ENCODE measurements around the gene SMARCC1. TPM values are rescaled to one million over a fixed set of nuclear protein-coding genes. Genes with fewer than 3 reads are reported as not detected.

SMARCC1 gene
- total RNA-seq, 1 donor from 2014 or later = 75.2 TPM

DNA sequence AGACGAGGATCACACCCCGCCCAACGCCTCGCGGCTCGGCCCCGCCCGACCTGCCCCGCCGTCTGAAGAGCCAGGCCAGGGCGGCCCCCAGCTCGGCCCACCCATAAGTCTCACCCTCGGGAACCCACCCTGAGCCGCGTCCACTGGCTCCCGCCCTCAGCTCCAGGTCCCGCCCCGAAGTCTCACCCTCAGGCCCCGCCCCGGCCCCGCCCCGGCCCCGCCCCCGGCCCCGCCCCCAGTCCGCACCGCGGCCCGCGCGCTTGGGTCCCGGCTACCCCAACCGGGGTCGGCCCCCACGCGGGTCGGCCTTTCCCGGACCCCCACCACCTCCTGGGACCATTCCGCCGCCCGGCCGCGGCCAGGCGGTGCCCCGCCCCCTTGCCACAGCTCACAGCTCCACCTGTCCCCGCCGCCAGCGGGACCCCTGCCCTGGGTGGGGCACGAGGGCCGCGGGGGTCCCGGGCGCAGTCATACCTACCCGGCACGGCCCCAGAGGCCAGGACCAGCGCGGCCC lies 203.5 kb downstream of the SMARCC1 start:
- Histone ChIP-seq H3K9ac (ENCODE audit: low read depth in 1 of 3, low read length in 3 of 3) (no peak overlapping the region), H3K36me3 (ENCODE audit: control insufficient read depth in 3 of 3, insufficient read depth in 3 of 3, low read length in 3 of 3) (no peaks in the 10 kb centered on the region), H3K27ac (ENCODE audit: low read depth, low read length) (no peak overlapping the region), H3K4me3 (ENCODE audit: low read length in 3 of 3) (peak overlapping the region in 2 of 3 donors; percentile 61 to 63), H3K9me3 (ENCODE audit: control insufficient read depth in 3 of 3, low read length in 3 of 3) (no peaks in the 10 kb centered on the region), H3K4me1 (ENCODE audit: control insufficient read depth in 3 of 3, insufficient read depth in 3 of 3, low read length in 3 of 3) (peaks cover 6 to 13% (median 12%) of the 10 kb centered on the region in 3 donors), H3K27me3 (ENCODE audit: control insufficient read depth in 3 of 3, insufficient read depth in 3 of 3, low read length in 3 of 3) (peaks cover 4 to 16% (median 7%) of the 10 kb centered on the region in 3 donors)

DNA sequence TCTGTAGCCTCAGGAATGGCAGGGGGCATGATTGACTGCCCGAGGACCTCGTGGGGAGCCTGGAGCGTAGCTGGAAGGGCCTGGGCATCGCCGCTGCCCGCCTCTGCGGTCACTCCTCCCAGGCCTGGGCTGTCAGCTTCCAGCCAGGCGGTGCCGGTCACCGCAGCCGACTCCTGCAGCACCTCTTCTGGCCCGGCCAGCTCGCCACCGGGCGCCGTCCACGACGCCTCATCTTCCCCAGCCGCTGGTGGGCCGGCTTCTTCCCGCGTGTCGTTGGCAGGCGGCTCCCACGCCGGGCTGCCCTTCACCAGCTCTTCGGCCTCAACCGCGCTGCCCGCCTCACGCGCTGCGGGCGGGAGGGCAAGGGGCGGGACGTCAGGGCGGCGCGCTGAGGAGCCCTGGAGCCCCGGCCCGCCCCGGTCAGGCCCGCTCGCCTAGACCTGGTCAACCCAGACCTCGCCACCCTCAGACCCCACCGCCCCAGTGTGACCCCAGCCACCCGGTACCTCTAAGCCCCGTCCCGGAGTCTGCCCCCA lies 204.0 kb downstream of the SMARCC1 start:
- peak overlapping the region; percentile 14 to 63 (median 41) for H3K4me3 ChIP-seq (ENCODE audit: low read length in 3 of 3)
- no peak overlapping the region for H3K27ac ChIP-seq (ENCODE audit: low read depth, low read length)
- H3K36me3 ChIP-seq (ENCODE audit: control insufficient read depth in 3 of 3, insufficient read depth in 3 of 3, low read length in 3 of 3) = no peaks in the 10 kb centered on the region
- no peaks in the 10 kb centered on the region for H3K9me3 ChIP-seq (ENCODE audit: control insufficient read depth in 3 of 3, low read length in 3 of 3)
- H3K27me3 ChIP-seq (ENCODE audit: control insufficient read depth in 3 of 3, insufficient read depth in 3 of 3, low read length in 3 of 3) = peaks cover 4 to 16% (median 8%) of the 10 kb centered on the region in 3 donors
- H3K4me1 ChIP-seq (ENCODE audit: control insufficient read depth in 3 of 3, insufficient read depth in 3 of 3, low read length in 3 of 3) = peaks cover 6 to 13% (median 12%) of the 10 kb centered on the region in 3 donors
- peak overlapping the region in 1 of 3 donors; percentile 16 for H3K9ac ChIP-seq (ENCODE audit: low read depth in 1 of 3, low read length in 3 of 3)

DNA sequence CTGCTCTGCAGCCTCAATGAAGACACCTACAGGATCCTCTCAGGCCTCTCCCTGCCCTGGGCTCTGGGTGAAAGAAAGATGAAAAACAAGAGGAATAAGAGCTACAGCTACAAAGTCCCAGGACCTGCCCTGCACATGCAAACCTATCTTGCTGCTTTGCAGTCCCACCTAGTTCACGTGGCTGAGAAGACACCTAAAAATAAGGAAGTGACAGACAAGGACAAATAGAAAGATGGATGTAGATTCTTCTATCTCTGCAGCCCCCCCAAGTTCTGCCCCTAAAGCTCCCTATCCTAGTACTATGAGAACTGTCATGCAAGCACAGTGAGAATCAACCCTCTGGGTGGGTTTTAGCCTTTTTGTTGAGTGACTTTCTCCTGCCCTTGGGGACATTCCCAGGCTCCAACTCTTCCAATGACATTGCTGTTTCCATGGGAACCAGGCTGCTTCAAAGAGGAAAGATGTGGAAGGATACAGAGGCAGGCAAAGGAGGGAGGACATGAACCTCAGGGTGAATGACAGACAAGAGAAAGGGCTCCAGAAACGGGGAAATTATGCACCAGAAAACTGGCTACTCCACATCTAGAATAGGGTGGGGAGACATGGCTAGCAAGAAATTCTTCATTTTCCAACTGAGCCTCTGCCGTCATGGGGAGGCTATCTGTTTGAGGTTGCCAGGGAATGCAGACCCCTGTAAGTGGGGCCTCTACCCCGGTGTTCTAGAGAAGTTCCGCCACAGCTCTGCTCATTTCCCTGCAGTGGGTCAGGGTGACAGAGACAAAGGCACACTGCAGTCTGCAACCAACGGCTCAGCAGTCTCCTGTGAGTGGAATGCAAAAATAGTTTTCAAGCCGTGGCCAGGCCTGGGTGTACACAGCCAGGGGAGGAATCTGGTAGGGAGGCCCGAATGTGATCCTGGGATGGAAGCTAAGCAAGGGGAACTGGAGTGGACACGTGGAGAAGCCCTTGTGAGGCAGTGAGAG lies 208.2 kb downstream of the SMARCC1 start:
- peaks cover 0 to 13% (median 13%) of the 10 kb centered on the region in 3 donors for H3K27me3 ChIP-seq (ENCODE audit: control insufficient read depth in 3 of 3, insufficient read depth in 3 of 3, low read length in 3 of 3)
- no peaks in the 10 kb centered on the region for H3K9me3 ChIP-seq (ENCODE audit: control insufficient read depth in 3 of 3, low read length in 3 of 3)
- no peak overlapping the region for H3K4me3 ChIP-seq (ENCODE audit: low read length in 3 of 3)
- no peak overlapping the region for H3K27ac ChIP-seq (ENCODE audit: low read depth, low read length)
- peaks cover 0 to 4% (median 3%) of the 10 kb centered on the region in 3 donors for H3K4me1 ChIP-seq (ENCODE audit: control insufficient read depth in 3 of 3, insufficient read depth in 3 of 3, low read length in 3 of 3)
- no peaks in the 10 kb centered on the region for H3K36me3 ChIP-seq (ENCODE audit: control insufficient read depth in 3 of 3, insufficient read depth in 3 of 3, low read length in 3 of 3)
- no peak overlapping the region for H3K9ac ChIP-seq (ENCODE audit: low read depth in 1 of 3, low read length in 3 of 3)

DNA sequence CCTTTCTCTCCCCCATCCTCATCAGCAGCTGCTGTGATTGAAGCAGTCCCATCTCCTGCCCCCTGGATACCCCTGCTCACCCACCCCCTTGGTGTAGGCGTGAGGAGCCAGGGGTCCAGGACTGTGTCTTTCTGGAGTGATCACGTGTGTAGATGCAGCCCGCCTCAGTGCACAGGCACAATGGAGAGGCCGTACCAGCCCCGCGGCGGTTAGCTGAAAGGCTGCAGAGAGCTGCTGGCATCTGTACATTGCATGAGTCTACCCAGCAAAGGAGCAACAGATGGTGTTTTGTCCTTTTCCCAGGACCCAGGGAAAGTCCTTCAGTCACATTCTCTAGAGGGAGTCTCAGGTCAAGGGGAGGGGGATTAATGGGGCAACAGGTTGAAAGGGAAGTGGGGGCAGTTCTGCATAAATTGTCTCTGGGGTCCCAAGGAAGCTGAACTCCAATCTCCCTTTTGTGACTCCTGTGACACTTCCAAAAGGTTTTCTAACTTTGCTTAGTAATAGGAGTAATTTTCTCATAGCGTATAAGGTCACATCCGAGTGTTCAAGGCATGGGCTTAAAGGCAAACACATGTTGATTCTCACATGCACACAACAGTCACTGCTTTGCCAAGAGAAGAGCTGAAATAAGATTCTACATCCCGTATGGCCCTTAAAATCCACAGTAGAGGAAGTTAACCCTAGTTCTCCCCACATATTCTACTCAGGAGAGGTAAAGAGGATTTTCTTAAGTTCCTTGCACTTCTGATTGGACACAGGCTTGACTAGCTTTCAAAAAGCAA lies 210.1 kb downstream of the SMARCC1 start:
- Histone ChIP-seq H3K27me3 (ENCODE audit: control insufficient read depth in 3 of 3, insufficient read depth in 3 of 3, low read length in 3 of 3) (peaks cover 0 to 10% (median 3%) of the 10 kb centered on the region in 3 donors), H3K27ac (ENCODE audit: low read depth, low read length) (no peak overlapping the region), H3K4me3 (ENCODE audit: low read length in 3 of 3) (no peak overlapping the region), H3K9me3 (ENCODE audit: control insufficient read depth in 3 of 3, low read length in 3 of 3) (no peaks in the 10 kb centered on the region), H3K4me1 (ENCODE audit: control insufficient read depth in 3 of 3, insufficient read depth in 3 of 3, low read length in 3 of 3) (no peaks in the 10 kb centered on the region), H3K36me3 (ENCODE audit: control insufficient read depth in 3 of 3, insufficient read depth in 3 of 3, low read length in 3 of 3) (no peaks in the 10 kb centered on the region), H3K9ac (ENCODE audit: low read depth in 1 of 3, low read length in 3 of 3) (no peak overlapping the region)

DNA sequence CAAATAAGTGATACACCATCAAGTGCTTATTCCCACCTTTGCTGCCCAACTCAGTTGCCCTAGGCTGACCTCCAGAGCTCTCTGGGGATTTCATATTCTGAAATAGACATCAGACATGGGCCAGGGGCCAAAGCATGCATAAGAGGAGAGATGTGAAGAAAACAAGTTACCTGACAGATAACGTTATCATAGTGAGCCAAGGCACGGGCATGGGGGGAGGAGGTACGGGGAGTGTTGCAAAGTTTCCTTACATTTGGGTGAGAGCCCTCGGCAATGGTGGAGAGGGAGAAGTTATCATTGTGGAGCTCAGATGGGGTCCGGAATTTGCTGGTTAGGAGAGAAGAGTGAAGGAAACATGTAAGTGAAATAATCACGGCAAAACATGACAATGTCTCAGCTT lies 212.8 kb downstream of the SMARCC1 start:
- no peak overlapping the region for H3K27ac ChIP-seq (ENCODE audit: low read depth, low read length)

DNA sequence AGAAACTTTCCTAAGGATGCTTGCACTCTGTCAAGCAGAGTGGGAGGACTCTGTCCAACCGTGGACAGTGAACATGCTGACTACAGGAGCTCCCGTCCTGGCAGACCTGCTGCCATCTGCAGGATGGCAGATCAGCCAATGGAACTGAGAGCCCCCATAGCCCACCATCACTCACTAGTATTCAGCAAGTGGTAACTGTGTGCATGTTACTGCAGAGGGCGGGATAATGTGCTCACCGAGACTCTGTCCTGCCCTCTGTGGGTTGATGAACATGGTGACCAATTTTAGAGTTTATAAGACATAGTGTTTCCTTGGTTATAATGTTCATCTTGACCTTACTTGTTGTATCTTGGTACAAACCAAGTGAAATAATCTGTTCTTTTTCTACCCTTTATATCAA lies 214.5 kb downstream of the SMARCC1 start:
- H3K36me3 ChIP-seq (ENCODE audit: control insufficient read depth in 3 of 3, insufficient read depth in 3 of 3, low read length in 3 of 3) = no peaks in the 10 kb centered on the region
- H3K4me3 ChIP-seq (ENCODE audit: low read length in 3 of 3) = no peak overlapping the region
- no peak overlapping the region for H3K27ac ChIP-seq (ENCODE audit: low read depth, low read length)
- no peaks in the 10 kb centered on the region for H3K4me1 ChIP-seq (ENCODE audit: control insufficient read depth in 3 of 3, insufficient read depth in 3 of 3, low read length in 3 of 3)
- no peak overlapping the region for H3K9ac ChIP-seq (ENCODE audit: low read depth in 1 of 3, low read length in 3 of 3)
- no peaks in the 10 kb centered on the region for H3K9me3 ChIP-seq (ENCODE audit: control insufficient read depth in 3 of 3, low read length in 3 of 3)
- H3K27me3 ChIP-seq (ENCODE audit: control insufficient read depth in 3 of 3, insufficient read depth in 3 of 3, low read length in 3 of 3) = peaks cover 0 to 5% (median under 1%) of the 10 kb centered on the region in 3 donors

More for the DNA sequence above, 212.8 kb downstream of the SMARCC1 start:
- H3K4me3 ChIP-seq (ENCODE audit: low read length in 3 of 3) = no peak overlapping the region
- H3K27me3 ChIP-seq (ENCODE audit: control insufficient read depth in 3 of 3, insufficient read depth in 3 of 3, low read length in 3 of 3) = peaks cover 0 to 10% (median 3%) of the 10 kb centered on the region in 3 donors
- no peaks in the 10 kb centered on the region for H3K9me3 ChIP-seq (ENCODE audit: control insufficient read depth in 3 of 3, low read length in 3 of 3)
- no peaks in the 10 kb centered on the region for H3K4me1 ChIP-seq (ENCODE audit: control insufficient read depth in 3 of 3, insufficient read depth in 3 of 3, low read length in 3 of 3)
- H3K9ac ChIP-seq (ENCODE audit: low read depth in 1 of 3, low read length in 3 of 3) = no peak overlapping the region
- no peaks in the 10 kb centered on the region for H3K36me3 ChIP-seq (ENCODE audit: control insufficient read depth in 3 of 3, insufficient read depth in 3 of 3, low read length in 3 of 3)

DNA sequence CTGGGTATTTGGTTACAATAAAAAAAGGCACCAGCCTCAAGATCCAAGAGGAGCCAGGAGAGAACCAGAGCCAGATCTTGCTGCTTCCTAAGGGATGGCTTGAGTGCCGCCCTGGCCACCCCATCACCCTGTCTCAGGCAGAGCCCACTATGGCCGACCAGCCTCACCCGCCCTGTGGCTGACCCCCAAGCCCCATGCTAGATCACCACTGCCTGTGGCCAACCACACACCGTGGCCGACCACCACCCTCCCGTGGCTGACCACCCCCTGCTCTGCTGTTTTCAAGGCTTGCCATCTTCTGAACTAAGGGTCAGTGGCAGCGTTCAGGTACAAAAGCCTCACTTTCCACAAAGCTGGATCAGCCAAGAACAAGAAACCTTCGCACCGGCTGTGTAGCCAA lies 215.0 kb downstream of the SMARCC1 start:
- Histone ChIP-seq H3K4me1 (ENCODE audit: control insufficient read depth in 3 of 3, insufficient read depth in 3 of 3, low read length in 3 of 3) (no peaks in the 10 kb centered on the region), H3K4me3 (ENCODE audit: low read length in 3 of 3) (no peak overlapping the region), H3K27me3 (ENCODE audit: control insufficient read depth in 3 of 3, insufficient read depth in 3 of 3, low read length in 3 of 3) (peaks cover 0 to 5% (median 0%) of the 10 kb centered on the region in 3 donors), H3K36me3 (ENCODE audit: control insufficient read depth in 3 of 3, insufficient read depth in 3 of 3, low read length in 3 of 3) (no peaks in the 10 kb centered on the region), H3K9ac (ENCODE audit: low read depth in 1 of 3, low read length in 3 of 3) (no peak overlapping the region), H3K9me3 (ENCODE audit: control insufficient read depth in 3 of 3, low read length in 3 of 3) (no peaks in the 10 kb centered on the region), H3K27ac (ENCODE audit: low read depth, low read length) (no peak overlapping the region)

DNA sequence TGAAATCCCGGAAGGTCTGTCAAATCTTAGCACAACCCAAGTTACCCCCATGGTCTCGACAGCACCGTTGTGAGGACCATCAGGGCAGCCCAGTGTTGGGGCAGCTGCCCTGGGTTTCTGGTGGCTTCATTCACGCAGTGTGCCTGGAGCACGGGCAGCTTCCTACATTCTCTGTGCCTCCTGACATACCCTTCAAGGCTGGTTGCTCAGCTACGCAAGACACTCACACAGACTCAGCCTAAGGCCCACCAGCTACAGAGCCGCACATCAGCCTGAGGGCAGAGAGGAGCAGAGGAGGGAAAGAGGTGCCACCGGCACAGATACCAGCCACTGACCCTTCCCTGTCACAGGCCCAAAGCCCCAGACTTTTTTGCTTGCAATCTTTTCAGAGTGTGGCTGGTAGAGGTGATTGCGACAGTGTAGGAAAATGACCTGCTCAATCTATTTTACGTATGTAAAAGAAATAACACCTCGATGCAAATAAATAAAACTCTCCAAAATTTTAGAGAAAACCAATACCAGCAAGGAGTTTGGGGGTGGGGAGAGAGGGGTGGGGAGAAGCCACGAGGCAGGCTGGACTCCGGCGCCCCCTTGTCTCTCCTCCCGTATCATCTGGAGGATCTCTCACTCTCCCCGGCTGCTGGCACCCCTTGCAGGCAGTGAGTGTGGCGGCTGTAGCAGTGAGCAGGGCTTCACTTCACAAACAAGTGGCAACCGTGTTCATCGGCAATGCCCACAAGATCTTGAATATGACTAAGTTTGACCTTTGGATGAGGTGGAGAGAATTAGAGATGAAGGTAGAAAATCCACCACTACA lies 215.8 kb downstream of the SMARCC1 start:
- Histone ChIP-seq H3K27me3 (ENCODE audit: control insufficient read depth in 3 of 3, insufficient read depth in 3 of 3, low read length in 3 of 3) (no peaks in the 10 kb centered on the region), H3K9ac (ENCODE audit: low read depth in 1 of 3, low read length in 3 of 3) (no peak overlapping the region), H3K4me3 (ENCODE audit: low read length in 3 of 3) (no peak overlapping the region), H3K36me3 (ENCODE audit: control insufficient read depth in 3 of 3, insufficient read depth in 3 of 3, low read length in 3 of 3) (no peaks in the 10 kb centered on the region), H3K27ac (ENCODE audit: low read depth, low read length) (no peak overlapping the region), H3K9me3 (ENCODE audit: control insufficient read depth in 3 of 3, low read length in 3 of 3) (no peaks in the 10 kb centered on the region), H3K4me1 (ENCODE audit: control insufficient read depth in 3 of 3, insufficient read depth in 3 of 3, low read length in 3 of 3) (no peaks in the 10 kb centered on the region)

DNA sequence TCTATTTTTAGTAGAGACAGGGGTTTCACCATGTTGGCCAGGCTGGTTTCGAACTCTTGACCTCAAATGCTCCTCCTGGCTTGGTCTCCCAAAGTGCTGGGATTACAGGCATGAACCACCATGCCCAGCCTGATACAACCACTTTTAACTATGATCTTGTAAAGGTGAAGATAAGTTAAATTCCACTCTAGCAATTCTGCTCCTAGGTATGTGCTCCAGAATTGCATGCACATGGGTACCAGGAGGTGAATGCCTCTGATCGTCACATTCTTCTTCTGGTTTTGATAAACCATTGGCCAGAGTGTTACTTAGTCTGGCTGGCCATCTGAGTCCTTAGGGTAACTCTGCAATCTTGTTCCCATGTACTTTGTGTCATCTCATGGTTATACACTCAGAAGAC lies 225.3 kb downstream of the SMARCC1 start:
- Histone ChIP-seq H3K4me3 (ENCODE audit: low read length in 3 of 3) (no peak overlapping the region), H3K36me3 (ENCODE audit: control insufficient read depth in 3 of 3, insufficient read depth in 3 of 3, low read length in 3 of 3) (no peaks in the 10 kb centered on the region), H3K9ac (ENCODE audit: low read depth in 1 of 3, low read length in 3 of 3) (no peak overlapping the region), H3K4me1 (ENCODE audit: control insufficient read depth in 3 of 3, insufficient read depth in 3 of 3, low read length in 3 of 3) (no peaks in the 10 kb centered on the region), H3K27ac (ENCODE audit: low read depth, low read length) (no peak overlapping the region), H3K27me3 (ENCODE audit: control insufficient read depth in 3 of 3, insufficient read depth in 3 of 3, low read length in 3 of 3) (peaks cover 0 to 3% (median 0%) of the 10 kb centered on the region in 3 donors), H3K9me3 (ENCODE audit: control insufficient read depth in 3 of 3, low read length in 3 of 3) (no peaks in the 10 kb centered on the region)
